ENCODE results near the gene BCL11B.

DNA sequence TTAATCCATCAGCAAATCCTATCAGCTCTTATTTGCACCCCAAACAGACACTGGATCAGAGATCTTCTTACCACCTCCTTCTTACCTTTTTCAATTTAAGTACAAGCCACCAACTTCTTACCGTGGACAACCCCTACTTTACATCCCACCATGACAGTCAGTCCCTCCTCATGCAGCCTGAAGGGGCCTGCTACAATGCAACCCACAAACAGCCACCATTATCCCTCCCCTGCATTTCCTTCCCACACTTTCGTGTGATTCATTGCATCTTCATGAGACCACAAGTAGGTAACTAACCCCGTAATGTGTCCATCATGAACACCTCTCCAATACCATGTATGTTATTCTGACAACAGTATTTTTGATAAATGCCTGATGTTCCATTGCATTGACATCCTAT is 108.6 kb downstream of the BCL11B start:
- TF ChIP-seq, protein P1, sequence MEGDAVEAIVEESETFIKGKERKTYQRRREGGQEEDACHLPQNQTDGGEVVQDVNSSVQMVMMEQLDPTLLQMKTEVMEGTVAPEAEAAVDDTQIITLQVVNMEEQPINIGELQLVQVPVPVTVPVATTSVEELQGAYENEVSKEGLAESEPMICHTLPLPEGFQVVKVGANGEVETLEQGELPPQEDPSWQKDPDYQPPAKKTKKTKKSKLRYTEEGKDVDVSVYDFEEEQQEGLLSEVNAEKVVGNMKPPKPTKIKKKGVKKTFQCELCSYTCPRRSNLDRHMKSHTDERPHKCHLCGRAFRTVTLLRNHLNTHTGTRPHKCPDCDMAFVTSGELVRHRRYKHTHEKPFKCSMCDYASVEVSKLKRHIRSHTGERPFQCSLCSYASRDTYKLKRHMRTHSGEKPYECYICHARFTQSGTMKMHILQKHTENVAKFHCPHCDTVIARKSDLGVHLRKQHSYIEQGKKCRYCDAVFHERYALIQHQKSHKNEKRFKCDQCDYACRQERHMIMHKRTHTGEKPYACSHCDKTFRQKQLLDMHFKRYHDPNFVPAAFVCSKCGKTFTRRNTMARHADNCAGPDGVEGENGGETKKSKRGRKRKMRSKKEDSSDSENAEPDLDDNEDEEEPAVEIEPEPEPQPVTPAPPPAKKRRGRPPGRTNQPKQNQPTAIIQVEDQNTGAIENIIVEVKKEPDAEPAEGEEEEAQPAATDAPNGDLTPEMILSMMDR (IDR thresholded peaks at IDR 0.05): no peak
- TF ChIP-seq POLR2A (IDR thresholded peaks at IDR 0.05): no peak
